ENCODE data around the gene KCNH6.

DNA sequence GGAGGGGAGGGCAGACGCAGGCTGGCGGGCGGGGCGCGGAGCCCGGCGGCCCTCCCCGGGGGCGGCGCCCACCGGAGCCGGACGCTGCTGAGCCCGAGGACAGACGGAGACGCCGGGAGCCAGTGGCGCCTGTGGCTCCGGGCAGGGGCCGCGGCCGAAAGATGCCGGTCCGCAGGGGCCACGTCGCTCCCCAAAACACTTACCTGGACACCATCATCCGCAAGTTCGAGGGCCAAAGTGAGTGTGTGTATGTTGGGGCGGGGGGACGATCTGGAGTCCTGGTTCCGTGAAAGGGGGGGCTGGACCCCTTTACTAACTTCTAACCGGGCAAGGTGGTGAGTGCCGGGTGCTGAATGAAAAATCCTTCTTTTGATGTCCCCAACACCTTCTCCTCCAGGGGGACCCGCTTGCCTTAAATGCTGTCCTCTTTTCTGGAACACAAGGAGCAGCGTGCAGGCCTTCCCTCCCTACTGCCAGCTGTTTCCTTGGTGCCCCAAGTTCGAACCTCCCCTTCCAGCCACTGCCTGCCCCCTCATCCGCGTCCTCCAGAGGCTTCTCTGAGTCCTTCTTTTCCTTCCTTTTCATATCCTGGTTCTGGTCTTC lies at the start of gene KCNH6:
- TF ChIP-seq, protein P1, sequence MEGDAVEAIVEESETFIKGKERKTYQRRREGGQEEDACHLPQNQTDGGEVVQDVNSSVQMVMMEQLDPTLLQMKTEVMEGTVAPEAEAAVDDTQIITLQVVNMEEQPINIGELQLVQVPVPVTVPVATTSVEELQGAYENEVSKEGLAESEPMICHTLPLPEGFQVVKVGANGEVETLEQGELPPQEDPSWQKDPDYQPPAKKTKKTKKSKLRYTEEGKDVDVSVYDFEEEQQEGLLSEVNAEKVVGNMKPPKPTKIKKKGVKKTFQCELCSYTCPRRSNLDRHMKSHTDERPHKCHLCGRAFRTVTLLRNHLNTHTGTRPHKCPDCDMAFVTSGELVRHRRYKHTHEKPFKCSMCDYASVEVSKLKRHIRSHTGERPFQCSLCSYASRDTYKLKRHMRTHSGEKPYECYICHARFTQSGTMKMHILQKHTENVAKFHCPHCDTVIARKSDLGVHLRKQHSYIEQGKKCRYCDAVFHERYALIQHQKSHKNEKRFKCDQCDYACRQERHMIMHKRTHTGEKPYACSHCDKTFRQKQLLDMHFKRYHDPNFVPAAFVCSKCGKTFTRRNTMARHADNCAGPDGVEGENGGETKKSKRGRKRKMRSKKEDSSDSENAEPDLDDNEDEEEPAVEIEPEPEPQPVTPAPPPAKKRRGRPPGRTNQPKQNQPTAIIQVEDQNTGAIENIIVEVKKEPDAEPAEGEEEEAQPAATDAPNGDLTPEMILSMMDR (IDR thresholded peaks at IDR 0.05) = no peak
- TF ChIP-seq POLR2A (IDR thresholded peaks at IDR 0.05) (no peak), EP300 (IDR thresholded peaks at IDR 0.05) (no peak)
